ENCODE results near the gene MPLKIP.
"Not testable (repeated sequence)": the region's sequence is repeated elsewhere in the genome, so short reads cannot be mapped to it uniquely, and the experiment has no call there.

The MPLKIP gene

DNA sequence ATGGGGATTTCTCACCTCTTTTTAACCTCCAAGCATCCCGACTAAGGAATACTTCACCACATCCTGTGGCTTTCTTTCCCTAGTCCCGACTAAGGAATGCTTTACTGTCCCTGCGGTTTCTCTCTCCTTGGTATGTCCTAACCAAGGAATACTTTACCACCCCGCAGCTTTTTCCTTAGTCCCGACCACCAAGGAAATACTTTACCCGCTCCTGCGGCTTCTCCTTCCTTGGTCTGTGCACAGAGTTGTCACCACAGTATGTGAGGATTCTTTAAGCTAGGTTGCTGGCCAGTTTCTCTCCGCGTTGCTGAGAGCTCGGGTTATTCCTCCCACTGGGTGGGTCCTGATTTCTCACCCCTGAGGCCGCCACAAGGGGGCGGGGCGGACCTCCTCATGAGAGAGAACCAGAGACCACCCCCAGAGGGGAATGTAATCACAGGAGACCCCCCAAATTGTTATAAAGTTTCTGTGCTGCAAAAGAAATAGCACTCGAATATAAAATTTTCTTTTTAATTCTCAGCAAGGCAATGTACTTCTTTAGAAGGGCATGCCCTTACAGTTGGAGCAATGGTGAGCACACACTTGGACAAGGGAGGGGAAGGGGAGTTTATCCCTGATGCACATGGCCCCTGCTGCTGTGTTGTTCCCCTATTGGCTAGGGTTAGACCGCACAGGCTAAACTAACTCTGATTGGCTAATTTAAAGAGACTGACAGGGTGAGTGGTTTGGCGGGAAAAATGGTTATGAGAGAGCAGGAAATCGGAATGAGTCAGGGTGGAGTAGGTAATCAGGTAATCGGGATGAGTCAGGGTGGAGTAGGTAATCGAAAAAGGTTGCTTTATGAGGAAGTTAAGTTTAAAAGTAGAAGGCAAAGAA lies 13.2 kb upstream of the MPLKIP start:
- Mint-ChIP-seq H3K27ac (no peak overlapping the region), H3K4me1 (ENCODE audit: low read depth) (no peaks in the 10 kb centered on the region)

DNA sequence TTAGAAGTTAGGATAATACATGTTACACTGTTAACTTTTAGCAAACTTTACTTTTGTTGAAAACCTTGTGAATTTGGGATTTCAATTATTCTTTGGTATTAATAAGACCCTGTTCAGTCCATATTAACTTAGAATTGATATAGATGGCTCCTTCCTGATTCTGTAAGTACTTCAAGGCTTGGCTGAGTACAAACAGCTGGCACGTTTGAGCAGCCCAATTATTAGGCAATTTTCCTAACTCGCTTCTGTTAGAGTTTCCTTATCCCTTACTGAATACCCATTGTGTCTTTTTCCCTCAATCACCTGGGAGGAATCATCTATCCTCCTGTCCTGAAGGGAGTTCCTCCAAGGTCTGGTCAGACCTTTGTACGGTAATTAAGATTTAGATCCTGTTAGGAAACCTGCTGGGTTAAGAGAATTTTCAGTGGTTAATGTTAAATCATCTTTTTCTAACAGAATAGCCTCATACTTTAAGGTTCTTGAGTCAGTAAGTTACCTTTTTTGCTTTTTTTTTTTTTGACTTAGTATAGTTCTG lies 11.2 kb upstream of the MPLKIP start:
- not testable (repeated sequence) for H3K27me3 Mint-ChIP-seq (ENCODE audit: low read depth); H3K36me3 Mint-ChIP-seq (ENCODE audit: low read depth); H3K4me3 Mint-ChIP-seq; H3K9me3 Mint-ChIP-seq; H3K4me1 Mint-ChIP-seq (ENCODE audit: low read depth); H3K27ac Mint-ChIP-seq

More for the DNA sequence above, 13.2 kb upstream of the MPLKIP start:
- Mint-ChIP-seq H3K9me3 (no peaks in the 10 kb centered on the region), H3K4me3 (no peak overlapping the region), H3K27me3 (ENCODE audit: low read depth) (no peaks in the 10 kb centered on the region), H3K36me3 (ENCODE audit: low read depth) (no peaks in the 10 kb centered on the region)

GRCh38 chr7:40141916-40142315 lies 7.5 kb upstream of the MPLKIP start:
- peaks cover 11% of the 10 kb centered on the region for H3K27me3 Mint-ChIP-seq (ENCODE audit: low read depth)
- not testable (repeated sequence) for H3K9me3 Mint-ChIP-seq; H3K36me3 Mint-ChIP-seq (ENCODE audit: low read depth); H3K4me1 Mint-ChIP-seq (ENCODE audit: low read depth); H3K27ac Mint-ChIP-seq; H3K4me3 Mint-ChIP-seq

DNA sequence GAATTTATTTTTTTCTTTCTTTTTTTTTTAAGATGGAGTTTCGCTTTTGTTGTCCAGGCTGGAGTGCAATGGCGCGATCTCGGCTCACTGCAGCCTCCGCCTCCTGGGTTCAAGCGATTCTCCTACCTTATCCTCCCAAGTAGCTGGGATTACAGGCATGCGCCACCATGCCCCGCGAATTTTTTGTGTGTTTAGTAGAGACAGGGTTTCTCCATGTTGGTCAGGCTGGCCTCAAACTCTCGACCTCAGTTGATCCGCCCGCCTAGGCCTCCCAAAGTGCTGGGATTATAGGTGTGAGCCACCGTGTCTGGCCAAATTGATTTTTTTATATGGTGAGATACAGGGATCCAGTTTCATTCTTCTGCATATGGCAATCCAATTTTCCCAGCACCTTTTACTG lies 5.5 kb upstream of the MPLKIP start:
- H3K27ac Mint-ChIP-seq; H3K4me3 Mint-ChIP-seq; H3K36me3 Mint-ChIP-seq (ENCODE audit: low read depth); H3K4me1 Mint-ChIP-seq (ENCODE audit: low read depth); H3K9me3 Mint-ChIP-seq: not testable (repeated sequence)
- H3K27me3 Mint-ChIP-seq (ENCODE audit: low read depth), result peaks cover 16% of the 10 kb centered on the region

- H3K27me3 Mint-ChIP-seq (ENCODE audit: low read depth), result peaks cover 16% of the 10 kb centered on the region
Measured at GRCh38 chr7:40138973-40139372, 4.6 kb upstream of the MPLKIP start.

GRCh38 chr7:40137563-40137962 lies 3.1 kb upstream of the MPLKIP start:
- Mint-ChIP-seq H3K4me1 (ENCODE audit: low read depth) (peaks cover 7% of the 10 kb centered on the region), H3K27ac (no peak overlapping the region), H3K9me3 (no peaks in the 10 kb centered on the region), H3K4me3 (no peak overlapping the region), H3K36me3 (ENCODE audit: low read depth) (no peaks in the 10 kb centered on the region), H3K27me3 (ENCODE audit: low read depth) (peaks cover 16% of the 10 kb centered on the region)

More at GRCh38 chr7:40138973-40139372, 4.6 kb upstream of the MPLKIP start:
- Mint-ChIP-seq H3K27ac (no peak overlapping the region), H3K4me3 (no peak overlapping the region), H3K36me3 (ENCODE audit: low read depth) (no peaks in the 10 kb centered on the region), H3K9me3 (no peaks in the 10 kb centered on the region), H3K4me1 (ENCODE audit: low read depth) (no peaks in the 10 kb centered on the region)

GRCh38 chr7:40135317-40135610 lies 842 bp upstream of the MPLKIP start:
- peak overlapping the region; percentile 69 for H3K4me3 Mint-ChIP-seq
- H3K27me3 Mint-ChIP-seq (ENCODE audit: low read depth), result peaks cover 16% of the 10 kb centered on the region
- H3K4me1 Mint-ChIP-seq (ENCODE audit: low read depth), result peaks cover 14% of the 10 kb centered on the region
- H3K27ac Mint-ChIP-seq, result no peak overlapping the region
- no peaks in the 10 kb centered on the region for H3K9me3 Mint-ChIP-seq
- H3K36me3 Mint-ChIP-seq (ENCODE audit: low read depth), result no peaks in the 10 kb centered on the region

- no peaks in the 10 kb centered on the region for H3K9me3 Mint-ChIP-seq
- peaks cover 16% of the 10 kb centered on the region for H3K27me3 Mint-ChIP-seq (ENCODE audit: low read depth)
- peaks cover 2% of the 10 kb centered on the region for H3K36me3 Mint-ChIP-seq (ENCODE audit: low read depth)
- H3K27ac Mint-ChIP-seq, result peak overlapping the region; percentile 96
- peaks cover 16% of the 10 kb centered on the region for H3K4me1 Mint-ChIP-seq (ENCODE audit: low read depth)
- H3K4me3 Mint-ChIP-seq, result peak overlapping the region; percentile 91
Measured at GRCh38 chr7:40133561-40134427, 628 bp downstream of the MPLKIP start.

GRCh38 chr7:40122940-40123254 lies 11.5 kb downstream of the MPLKIP start:
- H3K27ac Mint-ChIP-seq, result no peak overlapping the region
- H3K27me3 Mint-ChIP-seq (ENCODE audit: low read depth), result no peaks in the 10 kb centered on the region
- H3K9me3 Mint-ChIP-seq, result no peaks in the 10 kb centered on the region
- H3K4me3 Mint-ChIP-seq, result no peak overlapping the region
- no peaks in the 10 kb centered on the region for H3K4me1 Mint-ChIP-seq (ENCODE audit: low read depth)
- H3K36me3 Mint-ChIP-seq (ENCODE audit: low read depth), result no peaks in the 10 kb centered on the region

GRCh38 chr7:40122100-40122939 lies 12.1 kb downstream of the MPLKIP start:
- not testable (repeated sequence) for H3K9me3 Mint-ChIP-seq; H3K4me1 Mint-ChIP-seq (ENCODE audit: low read depth); H3K36me3 Mint-ChIP-seq (ENCODE audit: low read depth); H3K27ac Mint-ChIP-seq; H3K4me3 Mint-ChIP-seq; H3K27me3 Mint-ChIP-seq (ENCODE audit: low read depth)

DNA sequence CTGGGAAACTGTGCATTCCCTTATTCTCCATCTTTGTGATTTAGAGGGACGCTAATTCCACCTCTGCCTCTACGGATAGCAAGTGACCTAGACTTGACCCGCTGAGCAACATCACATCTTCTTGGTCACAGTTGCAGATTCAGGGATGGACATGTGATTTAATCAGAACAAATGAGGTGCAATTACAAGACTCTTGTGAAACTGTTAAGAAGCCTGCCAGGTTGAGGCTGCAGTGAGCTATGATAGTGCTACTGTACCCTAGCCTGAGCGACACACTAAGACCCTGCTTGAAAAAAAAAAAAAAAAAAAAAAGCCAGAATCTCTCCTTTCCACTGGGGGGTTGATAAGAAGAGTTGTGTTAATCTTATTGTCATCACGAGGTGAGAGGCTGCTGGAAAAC lies 14.4 kb downstream of the MPLKIP start:
- no peaks in the 10 kb centered on the region for H3K4me1 Mint-ChIP-seq (ENCODE audit: low read depth)
- H3K9me3 Mint-ChIP-seq, result no peaks in the 10 kb centered on the region
- H3K36me3 Mint-ChIP-seq (ENCODE audit: low read depth), result no peaks in the 10 kb centered on the region
- no peak overlapping the region for H3K27ac Mint-ChIP-seq
- H3K4me3 Mint-ChIP-seq, result no peak overlapping the region
- no peaks in the 10 kb centered on the region for H3K27me3 Mint-ChIP-seq (ENCODE audit: low read depth)

GRCh38 chr7:40118201-40118600 lies 16.2 kb downstream of the MPLKIP start:
- H3K27ac Mint-ChIP-seq; H3K4me3 Mint-ChIP-seq; H3K36me3 Mint-ChIP-seq (ENCODE audit: low read depth); H3K4me1 Mint-ChIP-seq (ENCODE audit: low read depth); H3K27me3 Mint-ChIP-seq (ENCODE audit: low read depth); H3K9me3 Mint-ChIP-seq: not testable (repeated sequence)

- not testable (repeated sequence) for H3K4me3 Mint-ChIP-seq; H3K27me3 Mint-ChIP-seq (ENCODE audit: low read depth); H3K27ac Mint-ChIP-seq; H3K36me3 Mint-ChIP-seq (ENCODE audit: low read depth); H3K4me1 Mint-ChIP-seq (ENCODE audit: low read depth); H3K9me3 Mint-ChIP-seq
Measured at GRCh38 chr7:40117199-40117598, 17.2 kb downstream of the MPLKIP start.

DNA sequence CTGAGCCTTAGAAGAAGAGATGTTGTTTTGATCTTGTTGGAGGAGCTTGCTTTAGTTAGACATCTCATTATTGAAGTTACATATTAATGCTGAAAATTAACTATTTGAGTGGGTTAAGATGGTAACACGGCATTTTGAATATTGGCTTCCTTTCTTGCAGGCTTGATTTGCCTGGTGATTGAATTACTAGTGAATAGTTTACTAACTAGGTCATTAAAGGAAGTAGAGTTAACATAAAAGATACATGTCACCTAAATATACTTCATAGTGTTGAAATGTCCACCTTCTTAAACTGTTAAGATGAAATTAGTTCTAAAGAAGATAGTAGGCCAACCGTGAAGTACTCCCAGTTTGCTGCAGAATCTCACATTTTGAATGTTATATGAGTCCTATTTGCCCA lies 18.5 kb downstream of the MPLKIP start:
- H3K27me3 Mint-ChIP-seq (ENCODE audit: low read depth), result no peaks in the 10 kb centered on the region
- no peaks in the 10 kb centered on the region for H3K4me1 Mint-ChIP-seq (ENCODE audit: low read depth)

More for the DNA sequence above, 18.5 kb downstream of the MPLKIP start:
- Mint-ChIP-seq H3K27ac (no peak overlapping the region), H3K4me3 (no peak overlapping the region), H3K9me3 (no peaks in the 10 kb centered on the region), H3K36me3 (ENCODE audit: low read depth) (no peaks in the 10 kb centered on the region)

All from T-helper 1 cell treated with Interleukin-12 subunit alpha and Interleukin-12 subunit beta and Interleukin-4 antibody, amounts not matched to agents 30 μg/mL and 1 μg/mL, for 36 hours (primary cell).